HG03520 (cell line): ENCODE data around the gene SLC22A7.
"Not testable (repeated sequence)": the region's sequence is repeated elsewhere in the genome, so short reads cannot be mapped to it uniquely, and the experiment has no call there.

Source experiments
- ATAC-seq: cut with Tn5 transposase; IDR thresholded peaks from one replicate; pipeline ENCODE4 v1.9.1; 2021; ENCODE audit warnings: mild to moderate bottlenecking, moderate library complexity; ENCODE audit not compliant: unreplicated experiment

The SLC22A7 gene

GRCh38 chr6:43331470-43331869, 33.4 kb downstream of the SLC22A7 start:
- no peak for ATAC-seq

GRCh38 chr6:43331891-43332290, 33.8 kb downstream of the SLC22A7 start:
- no peak for ATAC-seq

- no peak for ATAC-seq
These were observed 36.5 kb downstream of the SLC22A7 start for GRCh38 chr6:43334466-43335095.

- no peak for ATAC-seq
These were observed 37.4 kb downstream of the SLC22A7 start for GRCh38 chr6:43335469-43335868.

- no peak for ATAC-seq
These were observed 38.3 kb downstream of the SLC22A7 start for GRCh38 chr6:43336382-43336781.

GRCh38 chr6:43338243-43338642, 40.2 kb downstream of the SLC22A7 start:
- no peak for ATAC-seq

GRCh38 chr6:43339168-43339567, 41.1 kb downstream of the SLC22A7 start:
- peak; percentile 76 for ATAC-seq

GRCh38 chr6:43346243-43346642, 48.2 kb downstream of the SLC22A7 start:
- ATAC-seq, result not testable (repeated sequence)

GRCh38 chr6:43347021-43347420, 49.0 kb downstream of the SLC22A7 start:
- ATAC-seq, result no peak

GRCh38 chr6:43347444-43347843, 49.4 kb downstream of the SLC22A7 start:
- no peak for ATAC-seq

- ATAC-seq, result not testable (repeated sequence)
These were observed 53.9 kb downstream of the SLC22A7 start for GRCh38 chr6:43351951-43352350.
